ENCODE data around the gene NCAPG2. TPM values are rescaled to one million over a fixed set of nuclear protein-coding genes. Genes with fewer than 3 reads are reported as not detected.

NCAPG2 gene
- total and polyA plus RNA-seq, 2 experiments from 2014 or later, result 38.7 to 91.2 TPM

- TF ChIP-seq ZNF462 (CRISPR knock-in tag; IDR thresholded peaks at IDR 0.05) (no peak), JUNB (IDR thresholded peaks at IDR 0.05; ENCODE audit: unreplicated experiment) (no peak), NANOG (IDR thresholded peaks at IDR 0.05; ENCODE audit: borderline replicate concordance) (no peak)
Measured at GRCh38 chr7:158591944-158592343, 112.7 kb downstream of the NCAPG2 start (continued).

- ATAC-seq (no peak), DNase-seq (ENCODE audit: low spot score) (no peak)
- no peak overlapping the region for H3K4me2 ChIP-seq
- Mint-ChIP-seq H3K4me1 (peaks cover 8% of the 10 kb centered on the region), H3K9me3 (peaks cover 11% of the 10 kb centered on the region; the same call in 2 of the 3 replicates), H3K27me3 (ENCODE audit: insufficient read depth, low read depth, poor library complexity) (peaks cover 45% of the 10 kb centered on the region), H3K4me3 (no peak overlapping the region), H3K36me3 (ENCODE audit: low read depth) (no peaks in the 10 kb centered on the region; the same call in 2 of the 3 replicates), H3K27ac (no peak overlapping the region)
- H4K20me1 ChIP-seq (replicated peaks; ENCODE audit: insufficient read depth), result no peaks in the 10 kb centered on the region; the same call in 1 of the 2 replicates
- H3F3A ChIP-seq (replicated peaks; ENCODE audit: low read depth), result 0 out of 2 replicates have a peak, but pooled peaks cover 7% of the 10 kb centered on the region
- H3K9me2 ChIP-seq (ENCODE audit: insufficient read depth), result 0 out of 2 replicates have a peak, but pooled peaks cover 8% of the 10 kb centered on the region
- H2AFZ ChIP-seq, result no peak overlapping the region
- H3K4me1 ChIP-seq (ENCODE audit: insufficient read depth), result no peaks in the 10 kb centered on the region; the same call in 1 of the 2 replicates
- H3K27ac ChIP-seq (ENCODE audit: low read depth), result no peak overlapping the region
- H3K79me2 ChIP-seq (replicated peaks; ENCODE audit: insufficient read depth), result no peaks in the 10 kb centered on the region
- TF ChIP-seq CTCF (conservative IDR thresholded peaks at IDR 0.05; ENCODE audit: low read depth in 2 of 2) (no peak), CREB1 (CRISPR knock-in tag; IDR thresholded peaks at IDR 0.05; ENCODE audit: low read depth) (no peak), NANOG (IDR thresholded peaks at IDR 0.05; ENCODE audit: borderline replicate concordance) (no peak)
- peaks cover 77% of the 10 kb centered on the region for H3K27me3 ChIP-seq (ENCODE audit: insufficient read depth)
- H3K36me3 ChIP-seq (ENCODE audit: insufficient read depth), result no peaks in the 10 kb centered on the region
- no peak overlapping the region for H3K4me3 ChIP-seq
Measured at GRCh38 chr7:158590181-158590530, 114.4 kb downstream of the NCAPG2 start.

Measured in GM23338 (cell line).